Measurements from ENCODE around the gene AASDHPPT.
A peak's percentile ranks its signal among the peaks of the same experiment; 100 is the strongest.
"Not testable (repeated sequence)": the region's sequence is repeated elsewhere in the genome, so short reads cannot be mapped to it uniquely, and the experiment has no call there.

AASDHPPT gene

GRCh38 chr11:106077609-106078455, at the start of gene AASDHPPT:
AASDHPPT (plus strand) TSS chr11:106077662; CDS start chr11:106077711, 49 bp downstream.
- DNase-seq, result peak; percentile 25

- no peak for DNase-seq
Measured at GRCh38 chr11:106030609-106031008, 46.9 kb upstream of the AASDHPPT start.

- no peak for DNase-seq
Measured at GRCh38 chr11:106031202-106031810, 46.2 kb upstream of the AASDHPPT start.

- DNase-seq, result no peak
Measured at GRCh38 chr11:106031936-106032335, 45.5 kb upstream of the AASDHPPT start.

- no peak for DNase-seq
Measured at GRCh38 chr11:106032861-106033260, 44.6 kb upstream of the AASDHPPT start.

GRCh38 chr11:106043540-106043939, 33.9 kb upstream of the AASDHPPT start:
- DNase-seq, result no peak

GRCh38 chr11:106047631-106048030, 29.8 kb upstream of the AASDHPPT start:
- no peak for DNase-seq

GRCh38 chr11:106049727-106050476, 27.6 kb upstream of the AASDHPPT start:
- no peak for DNase-seq

GRCh38 chr11:106051103-106051502, 26.4 kb upstream of the AASDHPPT start:
- no peak for DNase-seq

- not testable (repeated sequence) for DNase-seq
Measured at GRCh38 chr11:106058377-106058776, 19.1 kb upstream of the AASDHPPT start.

GRCh38 chr11:106059617-106060016, 17.8 kb upstream of the AASDHPPT start:
- no peak for DNase-seq

GRCh38 chr11:106061249-106061784, 16.1 kb upstream of the AASDHPPT start:
- no peak for DNase-seq

GRCh38 chr11:106061954-106062949, 15.2 kb upstream of the AASDHPPT start:
- peak; percentile 3 for DNase-seq

- DNase-seq, result no peak
Measured at GRCh38 chr11:106063009-106063408, 14.5 kb upstream of the AASDHPPT start.

- DNase-seq, result no peak
Measured at GRCh38 chr11:106070606-106071005, 6.9 kb upstream of the AASDHPPT start.

GRCh38 chr11:106072804-106073203, 4.7 kb upstream of the AASDHPPT start:
- no peak for DNase-seq

- no peak for DNase-seq
Measured at GRCh38 chr11:106076171-106076918, 1.1 kb upstream of the AASDHPPT start.

GRCh38 chr11:106076919-106077608, 398 bp upstream of the AASDHPPT start, which contains the start of gene KBTBD3:
KBTBD3 (minus strand) TSS chr11:106077347; CDS start chr11:106059097, 18,250 bp downstream.
- peak; percentile 99 for DNase-seq

- DNase-seq, result no peak
Measured at GRCh38 chr11:106082096-106082495, 4.6 kb downstream of the AASDHPPT start.

- DNase-seq, result peak; percentile 14
Measured at GRCh38 chr11:106086135-106086534, 8.7 kb downstream of the AASDHPPT start.

All from fibroblast of upper back skin (primary cell).